HEK293 (cell line): ENCODE data around the gene GPER1.

Experiments used
- CTCF ChIP-seq: fragments of 450-650 bp; formaldehyde crosslinking; IDR thresholded peaks from 2 replicates; pipeline ENCODE4 v1.5.1; 2016; ENCODE audit warnings: missing biosample characterization, missing genetic modification characterization
- OVOL3 ChIP-seq: fragments of 450-650 bp; formaldehyde crosslinking; IDR thresholded peaks from 2 replicates; pipeline ENCODE4 v1.5.1; 2016; ENCODE audit warnings: missing biosample characterization, missing genetic modification characterization
- SETDB1 ChIP-seq: IDR thresholded peaks from one replicate; pipeline ENCODE4 v1.6.1; 2017; ENCODE audit warnings: mild to moderate bottlenecking, low read length, moderate library complexity, mixed read lengths; ENCODE audit not compliant: insufficient read length
- ZBTB44 ChIP-seq: fragments of 450-650 bp; IDR thresholded peaks from 2 replicates; pipeline ENCODE4 v1.5.1; 2018; ENCODE audit warnings: missing biosample characterization, mild to moderate bottlenecking, missing genetic modification characterization
- ZNF121 ChIP-seq: fragments of 450-650 bp; formaldehyde crosslinking; IDR thresholded peaks from 2 replicates; pipeline ENCODE4 v1.5.1; 2016; ENCODE audit warnings: missing biosample characterization, missing genetic modification characterization
- ZNF266 ChIP-seq: fragments of 450-650 bp; formaldehyde crosslinking; IDR thresholded peaks from 2 replicates; pipeline ENCODE4 v1.5.1; 2016; ENCODE audit warnings: missing biosample characterization, missing genetic modification characterization, low read depth
- ZNF501 ChIP-seq: fragments of 450-650 bp; formaldehyde crosslinking; IDR thresholded peaks from 2 replicates; pipeline ENCODE4 v1.5.1; 2016; ENCODE audit warnings: missing biosample characterization, missing genetic modification characterization

GRCh38 chr7:1044189-1045068 lies 43.5 kb upstream of the GPER1 start, which contains the start of gene GPR146:
- TF ChIP-seq OVOL3 (tag by site-specific recombination) (no peak), SETDB1 (no peak), ZBTB44 (tag by site-specific recombination) (no peak), CTCF (tag by site-specific recombination) (peak; percentile 79), ZNF121 (tag by site-specific recombination) (no peak), ZNF501 (tag by site-specific recombination) (no peak), ZNF266 (no peak)
